ENCODE data around the gene CFAP299.

GRCh38 chr4:80732010-80732409, 396.5 kb downstream of the CFAP299 start:
- TF ChIP-seq CTCF (IDR thresholded peaks at IDR 0.05; ENCODE audit: insufficient read depth, low read depth, low read length) = no peak
- no peak for TF ChIP-seq EZH2 (IDR thresholded peaks at IDR 0.05; ENCODE audit: insufficient read depth, low read length)
